ENCODE measurements around the gene ALOX12B.

DNA sequence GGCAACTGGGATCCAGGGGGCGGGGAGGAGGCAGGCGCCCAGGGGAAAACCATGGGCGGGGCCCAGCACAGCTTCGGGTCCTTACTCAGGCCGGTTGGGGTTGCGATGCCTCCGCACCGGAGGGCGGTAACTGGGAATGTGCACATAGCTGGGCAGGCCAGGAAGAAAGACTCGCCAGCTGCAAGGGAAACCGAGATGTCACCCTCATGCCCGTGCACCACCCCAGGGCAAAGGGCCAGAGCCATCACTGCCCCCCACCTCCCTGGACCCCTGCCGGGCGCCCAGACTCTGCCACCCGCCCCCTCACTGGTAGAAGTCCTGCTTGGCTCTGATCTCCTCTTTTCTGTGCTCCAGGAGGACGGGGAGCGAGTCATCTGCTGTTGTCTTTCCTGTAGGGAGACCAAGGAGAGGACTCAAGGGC, 6.7 kb downstream of the ALOX12B start:
- no peak for TF ChIP-seq POLR2A (IDR thresholded peaks at IDR 0.05; ENCODE audit: control extremely low read depth in 1 of 2, low read depth in 2 of 2, low read length in 2 of 2)
- TF ChIP-seq RAD21 (IDR thresholded peaks at IDR 0.05 in 1 of 2, conservative IDR thresholded peaks at IDR 0.05 in 1 of 2; ENCODE audit: low read depth in 2 of 2, low read length in 2 of 2): no peak
- TF ChIP-seq CEBPB (IDR thresholded peaks at IDR 0.05; ENCODE audit: low read depth, low read length): no peak
- TF ChIP-seq SIX5 (IDR thresholded peaks at IDR 0.05; ENCODE audit: low read depth, low read length): no peak
- TF ChIP-seq HDAC2 (IDR thresholded peaks at IDR 0.05; ENCODE audit: borderline replicate concordance in 1 of 2, low read depth in 2 of 2, low read length in 2 of 2): no peak
- no peak for TF ChIP-seq POLR2AphosphoS5 (IDR thresholded peaks at IDR 0.05; ENCODE audit: low read depth, low read length)
- TF ChIP-seq CBX5 (IDR thresholded peaks at IDR 0.05; ENCODE audit: low read depth, low read length): no peak
- TF ChIP-seq SP1 (IDR thresholded peaks at IDR 0.05; ENCODE audit: low read depth, low read length): no peak
- no peak for TF ChIP-seq SIN3A (conservative IDR thresholded peaks at IDR 0.05 in 1 of 2, IDR thresholded peaks at IDR 0.05 in 1 of 2; ENCODE audit: low read depth in 1 of 2, low read length in 2 of 2)
- TF ChIP-seq, protein P1, sequence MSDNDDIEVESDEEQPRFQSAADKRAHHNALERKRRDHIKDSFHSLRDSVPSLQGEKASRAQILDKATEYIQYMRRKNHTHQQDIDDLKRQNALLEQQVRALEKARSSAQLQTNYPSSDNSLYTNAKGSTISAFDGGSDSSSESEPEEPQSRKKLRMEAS (IDR thresholded peaks at IDR 0.05): no peak
- TF ChIP-seq YY1 (IDR thresholded peaks at IDR 0.05; ENCODE audit: low read depth, low read length): no peak
- TF ChIP-seq, protein P2, sequence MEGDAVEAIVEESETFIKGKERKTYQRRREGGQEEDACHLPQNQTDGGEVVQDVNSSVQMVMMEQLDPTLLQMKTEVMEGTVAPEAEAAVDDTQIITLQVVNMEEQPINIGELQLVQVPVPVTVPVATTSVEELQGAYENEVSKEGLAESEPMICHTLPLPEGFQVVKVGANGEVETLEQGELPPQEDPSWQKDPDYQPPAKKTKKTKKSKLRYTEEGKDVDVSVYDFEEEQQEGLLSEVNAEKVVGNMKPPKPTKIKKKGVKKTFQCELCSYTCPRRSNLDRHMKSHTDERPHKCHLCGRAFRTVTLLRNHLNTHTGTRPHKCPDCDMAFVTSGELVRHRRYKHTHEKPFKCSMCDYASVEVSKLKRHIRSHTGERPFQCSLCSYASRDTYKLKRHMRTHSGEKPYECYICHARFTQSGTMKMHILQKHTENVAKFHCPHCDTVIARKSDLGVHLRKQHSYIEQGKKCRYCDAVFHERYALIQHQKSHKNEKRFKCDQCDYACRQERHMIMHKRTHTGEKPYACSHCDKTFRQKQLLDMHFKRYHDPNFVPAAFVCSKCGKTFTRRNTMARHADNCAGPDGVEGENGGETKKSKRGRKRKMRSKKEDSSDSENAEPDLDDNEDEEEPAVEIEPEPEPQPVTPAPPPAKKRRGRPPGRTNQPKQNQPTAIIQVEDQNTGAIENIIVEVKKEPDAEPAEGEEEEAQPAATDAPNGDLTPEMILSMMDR (IDR thresholded peaks at IDR 0.05; ENCODE audit: control extremely low read depth in 1 of 3, insufficient read depth in 1 of 3, low read depth in 1 of 3, low read length in 3 of 3): no peak
- TF ChIP-seq TAF1 (IDR thresholded peaks at IDR 0.05; ENCODE audit: low read depth, low read length): no peak
